ENCODE results near the gene HRG. TPM values are rescaled to one million over a fixed set of nuclear protein-coding genes. Genes with fewer than 3 reads are reported as not detected.

HRG gene
- total RNA-seq: not detected in 2 replicates

GRCh38 chr3:186665625-186666188 lies at the start of gene HRG:
HRG (plus strand) TSS chr3:186666014; CDS start chr3:186666032, 18 bp downstream.

GRCh38 chr3:186639778-186640472 lies 25.9 kb upstream of the HRG start, which contains the start of gene FETUB:
FETUB (plus strand) TSS chr3:186640399; CDS start chr3:186640461, 62 bp downstream.

DNA sequence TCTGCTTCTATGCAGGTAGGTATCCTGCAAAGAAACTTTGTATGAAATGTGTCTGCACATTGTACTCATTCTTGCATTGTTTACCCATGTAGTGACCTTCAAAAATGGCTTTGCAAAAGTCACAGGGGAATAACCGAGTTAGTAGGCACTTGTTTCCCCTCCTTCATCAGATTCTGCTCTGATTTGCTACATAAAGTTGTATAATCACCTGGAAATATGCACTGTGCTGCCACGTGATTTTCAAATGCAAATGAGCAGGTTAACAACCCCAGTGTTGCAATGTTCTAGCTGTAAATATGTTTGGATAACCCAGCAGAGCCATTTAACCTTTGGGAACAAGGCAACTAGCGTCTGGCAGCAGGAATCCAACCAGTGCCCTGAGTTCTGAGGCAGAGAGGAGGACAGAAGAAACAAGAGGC lies 51.2 kb downstream of the HRG start, which contains the start of gene KNG1:
KNG1 (plus strand) TSS at position 321 of the 419 bp plus-strand sequence. CDS start 184 bp downstream, outside the sequence.

Small RNAs within 50 kb of the gene (small RNA-seq; reads per million reads assigned to genes)
- not detected for gene RF00017

Other genes with a start within 250 kb of the HRG start
- 0.65 and 0.85 TPM in 2 replicates for gene CRYGS, start 121.6 kb upstream of the HRG start, total RNA-seq
- 15.7 and 22.6 TPM in 2 replicates for gene TBCCD1, start 98.7 kb upstream of the HRG start, total RNA-seq
- gene DNAJB11, start 95.3 kb upstream of the HRG start, total RNA-seq: 31.6 and 32.9 TPM in 2 replicates
- gene AHSG, start 53.0 kb upstream of the HRG start, total RNA-seq: not detected in 2 replicates
- gene FETUB, start 25.6 kb upstream of the HRG start, total RNA-seq: not detected in 2 replicates
- gene KNG1, start 51.3 kb downstream of the HRG start, total RNA-seq: not detected in 2 replicates
- gene EIF4A2, start 117.6 kb downstream of the HRG start, total RNA-seq: 383 and 424 TPM in 2 replicates
- gene RFC4, start 140.5 kb downstream of the HRG start, total RNA-seq: 3.6 and 6.5 TPM in 2 replicates
- gene ADIPOQ, start 176.7 kb downstream of the HRG start, total RNA-seq: not detected in 2 replicates